Gastroesophageal sphincter (tissue), 3 donors: ENCODE results near the gene GDPD1.

Source experiments
- POLR2A ChIP-seq, 2 donors: fragments of 450-650 bp; IDR thresholded peaks; one replicate each; pipeline ENCODE4 v1.6.1; 2017; ENCODE audit warnings: antibody characterized with exemption in 2 of 2, mild to moderate bottlenecking in 2 of 2, moderate library complexity in 1 of 2
- TF ChIP-seq, protein P1 (sequence below), 4 experiments: fragments of 200-600 bp in 2 of 4; fragments of 450-650 bp in 2 of 4; sonication (generic) in 1 of 4; IDR thresholded peaks; one replicate each; pipeline ENCODE4 v1.5.1; 2017 to 2019; ENCODE audit warnings: antibody characterized with exemption in 4 of 4, mild to moderate bottlenecking in 2 of 4, moderate library complexity in 2 of 4

DNA sequence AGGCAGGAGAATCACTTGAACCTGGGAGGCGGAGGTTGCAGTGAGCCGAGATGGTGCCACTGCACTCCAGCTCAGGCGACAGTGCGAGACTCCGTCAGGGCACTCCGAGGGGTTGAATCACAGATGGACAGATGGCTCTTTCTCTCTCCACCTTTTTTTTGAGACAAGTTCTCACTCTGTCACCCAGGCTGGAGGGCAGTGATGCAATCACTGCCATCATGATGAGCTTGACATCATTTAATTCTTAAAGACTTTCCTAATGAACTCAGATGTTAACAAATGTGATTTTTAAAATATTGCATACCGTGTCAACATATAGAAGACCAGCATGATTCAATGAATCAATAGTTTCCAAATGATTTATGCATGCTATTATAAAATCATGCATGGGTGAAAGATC, 3.5 kb downstream of the GDPD1 start:
- TF ChIP-seq POLR2A (IDR thresholded peaks at IDR 0.05) = no peak
- TF ChIP-seq, protein P1, sequence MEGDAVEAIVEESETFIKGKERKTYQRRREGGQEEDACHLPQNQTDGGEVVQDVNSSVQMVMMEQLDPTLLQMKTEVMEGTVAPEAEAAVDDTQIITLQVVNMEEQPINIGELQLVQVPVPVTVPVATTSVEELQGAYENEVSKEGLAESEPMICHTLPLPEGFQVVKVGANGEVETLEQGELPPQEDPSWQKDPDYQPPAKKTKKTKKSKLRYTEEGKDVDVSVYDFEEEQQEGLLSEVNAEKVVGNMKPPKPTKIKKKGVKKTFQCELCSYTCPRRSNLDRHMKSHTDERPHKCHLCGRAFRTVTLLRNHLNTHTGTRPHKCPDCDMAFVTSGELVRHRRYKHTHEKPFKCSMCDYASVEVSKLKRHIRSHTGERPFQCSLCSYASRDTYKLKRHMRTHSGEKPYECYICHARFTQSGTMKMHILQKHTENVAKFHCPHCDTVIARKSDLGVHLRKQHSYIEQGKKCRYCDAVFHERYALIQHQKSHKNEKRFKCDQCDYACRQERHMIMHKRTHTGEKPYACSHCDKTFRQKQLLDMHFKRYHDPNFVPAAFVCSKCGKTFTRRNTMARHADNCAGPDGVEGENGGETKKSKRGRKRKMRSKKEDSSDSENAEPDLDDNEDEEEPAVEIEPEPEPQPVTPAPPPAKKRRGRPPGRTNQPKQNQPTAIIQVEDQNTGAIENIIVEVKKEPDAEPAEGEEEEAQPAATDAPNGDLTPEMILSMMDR (IDR thresholded peaks at IDR 0.05) = no peak
